ENCODE data around the gene RAD51AP2. TPM values are rescaled to one million over a fixed set of nuclear protein-coding genes. Genes with fewer than 3 reads are reported as not detected.
"Not testable (repeated sequence)": the region's sequence is repeated elsewhere in the genome, so short reads cannot be mapped to it uniquely, and the experiment has no call there.

RAD51AP2 gene
- 0.16 and 0.23 TPM in 2 replicates for total RNA-seq
- long read RNA-seq, partial matches to known transcripts, result 0 of 1 reads
- long read RNA-seq, other reads (novel, unspliced or antisense), result 1 of 1 reads

DNA sequence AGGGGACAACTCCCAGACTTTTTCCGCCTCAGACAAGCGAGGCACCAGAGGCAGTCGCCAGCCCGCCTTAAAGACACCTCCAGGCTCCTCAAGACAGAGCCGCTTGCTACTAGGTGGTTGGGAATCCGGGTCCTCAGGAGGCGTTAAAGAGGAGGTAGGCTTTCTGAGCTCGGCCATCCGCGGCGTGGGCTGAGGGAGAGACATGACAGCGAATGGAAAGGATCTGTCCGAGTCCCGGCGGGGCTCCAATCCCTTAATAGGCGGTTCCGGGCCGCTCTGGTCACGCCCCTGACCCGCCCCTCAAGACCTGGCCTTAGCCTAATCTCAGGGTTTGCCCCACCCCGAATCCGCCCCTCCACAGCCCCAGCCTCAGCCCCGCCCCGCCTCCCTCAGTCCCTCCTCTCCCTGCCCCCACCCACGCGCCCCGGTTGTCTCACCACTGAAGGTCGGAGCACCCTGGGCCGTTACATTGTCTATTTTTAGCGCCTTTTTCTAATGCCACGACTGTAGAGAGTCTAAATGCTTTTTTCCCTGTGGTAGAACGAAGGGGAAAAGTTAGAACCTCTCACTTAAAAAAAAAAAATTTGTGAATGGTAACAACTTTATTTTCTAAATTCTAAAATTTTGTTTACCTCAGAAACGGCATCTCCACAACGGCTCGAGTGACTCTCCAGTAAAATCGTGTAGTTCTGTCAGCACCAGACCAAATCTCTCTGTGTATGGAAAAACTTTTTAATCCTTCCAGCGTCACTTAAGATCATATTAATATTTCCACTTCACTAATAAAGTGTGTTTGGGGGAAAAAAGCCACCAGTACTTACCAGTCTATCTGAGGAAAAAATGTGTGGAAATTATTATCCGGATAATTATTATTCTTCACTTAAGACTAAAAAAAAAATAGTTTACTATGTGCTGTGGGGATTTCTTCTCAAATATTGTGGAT, at the start of gene RAD51AP2:
RAD51AP2 (minus strand) TSS at position 229 of the 943 bp plus-strand sequence; CDS start at position 204, 25 bp downstream.
- Mint-ChIP-seq H3K4me3 (peak within 1 kb of the TSS; percentile 89), H3K4me1 (peaks cover 17% of the 10 kb centered on the region), H3K27ac (ENCODE audit: unreplicated experiment) (peak within 1 kb of the TSS; percentile 95), H3K36me3 (ENCODE audit: low read depth) (no peaks in the 10 kb centered on the region), H3K9me3 (no peaks in the 10 kb centered on the region), H3K27me3 (ENCODE audit: low read depth) (peaks cover 2% of the 10 kb centered on the region)
- peak; percentile 80 for DNase-seq (ENCODE audit: low read depth, low spot score)
- TF ChIP-seq, protein P1, sequence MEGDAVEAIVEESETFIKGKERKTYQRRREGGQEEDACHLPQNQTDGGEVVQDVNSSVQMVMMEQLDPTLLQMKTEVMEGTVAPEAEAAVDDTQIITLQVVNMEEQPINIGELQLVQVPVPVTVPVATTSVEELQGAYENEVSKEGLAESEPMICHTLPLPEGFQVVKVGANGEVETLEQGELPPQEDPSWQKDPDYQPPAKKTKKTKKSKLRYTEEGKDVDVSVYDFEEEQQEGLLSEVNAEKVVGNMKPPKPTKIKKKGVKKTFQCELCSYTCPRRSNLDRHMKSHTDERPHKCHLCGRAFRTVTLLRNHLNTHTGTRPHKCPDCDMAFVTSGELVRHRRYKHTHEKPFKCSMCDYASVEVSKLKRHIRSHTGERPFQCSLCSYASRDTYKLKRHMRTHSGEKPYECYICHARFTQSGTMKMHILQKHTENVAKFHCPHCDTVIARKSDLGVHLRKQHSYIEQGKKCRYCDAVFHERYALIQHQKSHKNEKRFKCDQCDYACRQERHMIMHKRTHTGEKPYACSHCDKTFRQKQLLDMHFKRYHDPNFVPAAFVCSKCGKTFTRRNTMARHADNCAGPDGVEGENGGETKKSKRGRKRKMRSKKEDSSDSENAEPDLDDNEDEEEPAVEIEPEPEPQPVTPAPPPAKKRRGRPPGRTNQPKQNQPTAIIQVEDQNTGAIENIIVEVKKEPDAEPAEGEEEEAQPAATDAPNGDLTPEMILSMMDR (conservative IDR thresholded peaks at IDR 0.05), result no peak

DNA sequence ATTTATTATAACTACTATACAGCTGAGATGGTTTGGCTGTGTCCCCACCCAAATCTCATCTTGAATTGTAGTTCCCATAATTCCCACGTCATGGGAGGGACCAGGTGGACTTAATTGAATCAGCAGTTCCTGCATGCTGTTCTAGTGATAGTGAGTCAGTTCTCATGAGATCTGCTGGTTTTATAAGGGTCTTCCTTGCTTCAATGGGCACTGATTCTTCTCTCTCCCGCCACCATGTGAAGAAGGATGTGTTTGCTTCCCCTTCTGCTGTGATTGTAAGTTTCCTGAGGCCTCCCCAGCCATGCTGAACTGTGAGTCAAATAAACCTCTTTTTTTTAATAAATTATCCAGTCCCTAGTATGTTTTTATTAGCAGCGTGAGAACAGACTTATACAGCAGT, 47.5 kb upstream of the RAD51AP2 start:
- H3K27ac Mint-ChIP-seq (ENCODE audit: unreplicated experiment); H3K27me3 Mint-ChIP-seq (ENCODE audit: low read depth); H3K36me3 Mint-ChIP-seq (ENCODE audit: low read depth); DNase-seq (ENCODE audit: low read depth, low spot score); H3K4me1 Mint-ChIP-seq; H3K4me3 Mint-ChIP-seq; H3K9me3 Mint-ChIP-seq: not testable (repeated sequence)

DNA sequence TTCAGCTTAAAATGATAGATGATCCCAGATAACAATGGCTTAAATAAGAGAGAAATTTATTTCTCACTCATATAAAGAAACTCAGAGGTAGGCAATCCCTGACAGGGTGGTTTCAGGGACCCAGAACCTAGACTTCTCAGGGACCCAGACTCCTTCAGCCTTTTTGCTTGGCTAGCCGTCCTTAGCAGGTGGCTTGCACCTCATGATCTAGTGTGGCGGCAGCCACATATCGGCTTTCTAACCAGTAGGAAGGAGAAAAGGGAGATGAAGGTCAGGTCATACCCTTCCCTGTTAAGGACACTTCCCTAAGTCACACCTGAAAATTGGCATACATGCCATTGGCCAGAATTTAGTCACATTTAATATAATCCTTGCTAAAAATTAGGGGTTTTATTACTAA, 40.6 kb upstream of the RAD51AP2 start:
- Mint-ChIP-seq H3K4me3 (no peak overlapping the region), H3K36me3 (ENCODE audit: low read depth) (no peaks in the 10 kb centered on the region), H3K27me3 (ENCODE audit: low read depth) (no peaks in the 10 kb centered on the region), H3K9me3 (no peaks in the 10 kb centered on the region), H3K27ac (ENCODE audit: unreplicated experiment) (no peak overlapping the region), H3K4me1 (no peaks in the 10 kb centered on the region)
- TF ChIP-seq, protein P1 (conservative IDR thresholded peaks at IDR 0.05), result no peak
- no peak for DNase-seq (ENCODE audit: low read depth, low spot score)

DNA sequence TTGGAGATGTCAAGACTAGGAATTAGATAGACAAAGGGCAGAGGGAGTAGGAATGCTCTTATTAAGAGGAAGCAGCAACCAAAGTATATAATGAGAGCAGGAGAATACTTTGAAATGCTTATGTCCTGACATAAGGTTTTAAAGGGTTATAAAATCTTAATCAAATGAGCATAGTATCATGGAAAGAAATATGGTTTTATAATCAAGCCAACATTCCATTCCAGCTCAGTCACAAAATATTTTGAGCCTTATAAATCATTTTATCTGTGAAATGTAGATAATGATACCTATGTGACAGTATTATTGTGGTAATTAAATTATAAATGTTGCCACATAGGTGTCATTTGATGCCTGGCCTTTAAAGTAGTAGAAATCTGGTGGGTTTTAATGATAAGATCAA, 39.8 kb upstream of the RAD51AP2 start:
- no peaks in the 10 kb centered on the region for H3K9me3 Mint-ChIP-seq
- TF ChIP-seq, protein P1 (conservative IDR thresholded peaks at IDR 0.05), result no peak
- H3K27ac Mint-ChIP-seq (ENCODE audit: unreplicated experiment), result no peak overlapping the region
- no peaks in the 10 kb centered on the region for H3K36me3 Mint-ChIP-seq (ENCODE audit: low read depth)
- H3K4me3 Mint-ChIP-seq, result no peak overlapping the region
- no peaks in the 10 kb centered on the region for H3K27me3 Mint-ChIP-seq (ENCODE audit: low read depth)
- no peaks in the 10 kb centered on the region for H3K4me1 Mint-ChIP-seq
- no peak for DNase-seq (ENCODE audit: low read depth, low spot score)

DNA sequence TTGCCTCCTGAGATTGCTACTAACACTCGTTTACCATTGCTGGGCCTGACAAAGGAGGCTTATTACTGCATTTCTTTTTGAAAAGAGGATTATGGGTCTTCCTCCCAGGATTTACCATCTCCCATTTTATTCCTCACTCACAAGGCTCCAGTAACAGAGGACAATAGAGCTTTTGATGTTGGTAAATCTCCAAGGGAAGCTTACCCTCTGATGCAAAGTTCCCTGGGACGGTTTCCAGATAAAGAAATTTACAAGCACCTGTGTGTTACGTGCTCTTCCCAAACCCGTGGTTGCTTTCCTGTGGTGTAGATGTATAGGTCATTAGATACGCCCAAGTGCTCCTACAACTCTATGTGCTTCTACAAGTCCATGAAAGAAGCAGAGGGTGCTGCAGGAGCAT, 39.4 kb upstream of the RAD51AP2 start:
- Mint-ChIP-seq H3K27me3 (ENCODE audit: low read depth) (no peaks in the 10 kb centered on the region), H3K27ac (ENCODE audit: unreplicated experiment) (no peak overlapping the region), H3K4me1 (no peaks in the 10 kb centered on the region), H3K9me3 (no peaks in the 10 kb centered on the region), H3K4me3 (no peak overlapping the region), H3K36me3 (ENCODE audit: low read depth) (no peaks in the 10 kb centered on the region)
- TF ChIP-seq, protein P1 (conservative IDR thresholded peaks at IDR 0.05), result no peak
- DNase-seq (ENCODE audit: low read depth, low spot score), result no peak

DNA sequence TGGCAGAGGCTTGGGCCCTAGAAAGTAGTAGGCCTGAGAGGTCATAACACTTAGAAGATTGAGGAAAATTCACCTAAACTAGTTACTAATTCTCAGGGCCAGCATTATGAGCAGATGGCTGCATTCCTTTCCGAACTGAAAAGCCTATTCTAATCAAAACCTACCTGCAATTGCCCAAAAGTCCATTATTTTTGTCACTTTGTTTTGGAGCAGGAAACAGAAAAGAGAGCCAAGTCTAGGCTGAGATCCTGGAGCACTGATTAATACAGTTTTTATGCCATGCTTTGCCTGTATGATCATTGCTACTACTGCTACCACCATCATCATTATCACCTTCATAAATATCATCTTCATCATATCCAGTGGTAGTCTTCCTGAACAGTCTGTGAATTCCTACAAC, 36.9 kb upstream of the RAD51AP2 start:
- Mint-ChIP-seq H3K9me3 (no peaks in the 10 kb centered on the region), H3K27ac (ENCODE audit: unreplicated experiment) (no peak overlapping the region), H3K4me3 (no peak overlapping the region), H3K36me3 (ENCODE audit: low read depth) (no peaks in the 10 kb centered on the region), H3K4me1 (no peaks in the 10 kb centered on the region), H3K27me3 (ENCODE audit: low read depth) (no peaks in the 10 kb centered on the region)
- TF ChIP-seq, protein P1 (conservative IDR thresholded peaks at IDR 0.05), result no peak
- DNase-seq (ENCODE audit: low read depth, low spot score), result no peak
